OCI-LY3 (cell line): ENCODE measurements around the gene PKHD1.

Experiments used
- H2AFZ ChIP-seq: fragments of 200-600, 300-600 bp; shearing (Covaris generic); 2 replicates; pipeline ENCODE4 v1.6.0; 2014; ENCODE audit warnings: antibody characterized with exemption, low read depth, low read length
- H3K27ac ChIP-seq: fragments of 200-600, 300-600 bp; sonication (generic); 2 replicates; pipeline ENCODE4 v1.5.1; 2014; ENCODE audit warnings: mild to moderate bottlenecking, low read length, moderate library complexity, mixed read lengths
- H3K27me3 ChIP-seq: fragments of 200-600, 300-600 bp; sonication (generic); 2 replicates; pipeline ENCODE4 v1.6.1; 2014; ENCODE audit warnings: low read depth, low read length, mixed read lengths
- H3K36me3 ChIP-seq: fragments of 200-600, 300-600 bp; sonication (generic); replicated peaks from 2 replicates; pipeline ENCODE3; 2014; ENCODE audit warnings: low read depth, low read length, mixed read lengths
- H3K4me1 ChIP-seq: fragments of 300-600, 200-600 bp; sonication (generic); 2 replicates; pipeline ENCODE4 v1.6.1; 2014; ENCODE audit warnings: low read length, mixed read lengths
- H3K4me2 ChIP-seq: fragments of 200-600, 300-600 bp; sonication (generic); 2 replicates; pipeline ENCODE4 v1.6.1; 2014; ENCODE audit warnings: low read length, mixed read lengths
- H3K4me3 ChIP-seq: fragments of 300-600, 200-600 bp; sonication (generic); 2 replicates; pipeline ENCODE4 v1.5.1; 2014; ENCODE audit warnings: antibody characterized with exemption, mild to moderate bottlenecking, low read length, moderate library complexity
- H3K79me2 ChIP-seq: fragments of 300-600, 200-600 bp; shearing (Covaris generic); 2 replicates; pipeline ENCODE4 v1.6.1; 2014; ENCODE audit warnings: mild to moderate bottlenecking, low read length, mixed read lengths
- H3K9ac ChIP-seq: fragments of 300-600, 200-600 bp; shearing (Covaris generic); 2 replicates; pipeline ENCODE4 v1.6.0; 2014; ENCODE audit warnings: mild to moderate bottlenecking, low read length, moderate library complexity
- H3K9me3 ChIP-seq: fragments of 200-600, 300-600 bp; shearing (Covaris generic); 2 replicates; pipeline ENCODE4 v1.6.1; 2014; ENCODE audit warnings: low read length, mixed read lengths; ENCODE audit not compliant: insufficient read depth
- H4K20me1 ChIP-seq: fragments of 200-600, 300-600 bp; sonication (generic); 2 replicates; pipeline ENCODE4 v1.6.1; 2016; ENCODE audit warnings: low read length, mixed read lengths; ENCODE audit not compliant: insufficient read depth
- EZH2phosphoT487 ChIP-seq: fragments of 200-600 bp; shearing (Covaris generic); IDR thresholded peaks from 2 replicates; pipeline ENCODE4 v1.6.1; 2018; ENCODE audit warnings: antibody characterized with exemption, mixed run types, low read depth
- TF ChIP-seq, protein P1 (sequence below): fragments of 200-600, 300-600 bp; sonication (generic); IDR thresholded peaks from 2 replicates; pipeline ENCODE4 v1.5.1; 2014; ENCODE audit warnings: antibody characterized with exemption, low read length, low read depth

PKHD1 gene

DNA sequence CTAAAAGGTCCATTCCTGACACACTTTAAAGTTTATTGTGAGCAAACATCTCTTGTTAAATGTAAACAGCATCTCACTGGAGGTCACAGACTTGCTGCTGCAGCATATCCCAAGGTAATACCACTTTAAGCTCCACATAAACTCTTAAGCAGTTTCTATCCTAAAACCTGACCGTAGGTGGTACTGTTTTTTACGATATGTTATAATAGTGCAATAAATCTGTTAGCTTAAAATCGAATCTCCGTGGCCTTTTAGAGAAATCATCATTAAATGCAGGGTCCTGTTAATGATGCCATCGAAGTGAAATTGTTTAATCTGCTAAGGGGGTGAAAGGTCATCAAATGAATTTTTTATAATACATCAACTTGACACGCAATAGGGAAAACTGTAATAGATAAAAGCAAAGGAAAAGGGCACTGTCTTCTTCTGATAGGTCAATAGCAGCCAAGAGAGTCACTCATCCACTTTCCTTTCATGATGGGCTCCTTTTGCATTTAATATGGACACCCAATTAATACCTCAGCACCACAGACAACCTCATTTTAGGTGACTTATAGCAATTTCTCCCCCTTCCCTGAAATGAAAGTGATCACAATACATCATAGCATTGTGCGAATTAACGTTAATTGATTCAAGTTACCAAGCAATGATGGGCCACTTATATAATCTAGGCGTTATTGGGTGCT, 436.1 kb downstream of the PKHD1 start:
- Histone ChIP-seq H3K9me3 (no peaks in the 10 kb centered on the region), H3K4me1 (no peaks in the 10 kb centered on the region), H2AFZ (no peak overlapping the region), H3K4me3 (no peak overlapping the region), H3K36me3 (no peaks in the 10 kb centered on the region), H3K79me2 (no peaks in the 10 kb centered on the region), H4K20me1 (no peaks in the 10 kb centered on the region), H3K27me3 (no peaks in the 10 kb centered on the region), H3K27ac (no peak overlapping the region), H3K4me2 (no peak overlapping the region), H3K9ac (no peak overlapping the region)
- TF ChIP-seq EZH2phosphoT487, result no peak
- TF ChIP-seq, protein P1, sequence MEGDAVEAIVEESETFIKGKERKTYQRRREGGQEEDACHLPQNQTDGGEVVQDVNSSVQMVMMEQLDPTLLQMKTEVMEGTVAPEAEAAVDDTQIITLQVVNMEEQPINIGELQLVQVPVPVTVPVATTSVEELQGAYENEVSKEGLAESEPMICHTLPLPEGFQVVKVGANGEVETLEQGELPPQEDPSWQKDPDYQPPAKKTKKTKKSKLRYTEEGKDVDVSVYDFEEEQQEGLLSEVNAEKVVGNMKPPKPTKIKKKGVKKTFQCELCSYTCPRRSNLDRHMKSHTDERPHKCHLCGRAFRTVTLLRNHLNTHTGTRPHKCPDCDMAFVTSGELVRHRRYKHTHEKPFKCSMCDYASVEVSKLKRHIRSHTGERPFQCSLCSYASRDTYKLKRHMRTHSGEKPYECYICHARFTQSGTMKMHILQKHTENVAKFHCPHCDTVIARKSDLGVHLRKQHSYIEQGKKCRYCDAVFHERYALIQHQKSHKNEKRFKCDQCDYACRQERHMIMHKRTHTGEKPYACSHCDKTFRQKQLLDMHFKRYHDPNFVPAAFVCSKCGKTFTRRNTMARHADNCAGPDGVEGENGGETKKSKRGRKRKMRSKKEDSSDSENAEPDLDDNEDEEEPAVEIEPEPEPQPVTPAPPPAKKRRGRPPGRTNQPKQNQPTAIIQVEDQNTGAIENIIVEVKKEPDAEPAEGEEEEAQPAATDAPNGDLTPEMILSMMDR, result no peak

DNA sequence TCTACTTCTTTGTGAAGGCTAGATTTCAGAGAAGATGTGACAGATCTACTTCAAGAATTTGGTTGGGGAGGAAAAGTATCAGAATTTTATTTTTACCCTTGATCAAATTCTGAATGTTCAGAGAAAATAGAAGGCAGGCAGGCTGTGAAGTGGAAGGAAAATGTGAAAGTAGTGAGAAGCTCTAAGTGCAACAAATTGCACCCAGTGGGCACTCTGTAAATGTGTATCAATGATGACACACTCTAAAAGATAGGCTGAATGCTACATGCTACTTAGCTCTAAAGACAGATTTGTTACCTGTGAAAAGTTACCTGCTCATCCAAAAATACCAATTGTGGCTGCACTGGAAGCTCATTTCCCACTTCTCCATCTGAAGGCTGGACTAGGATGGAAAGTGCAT, 438.6 kb downstream of the PKHD1 start:
- Histone ChIP-seq H4K20me1 (no peaks in the 10 kb centered on the region), H3K79me2 (no peaks in the 10 kb centered on the region), H2AFZ (no peak overlapping the region), H3K4me1 (no peaks in the 10 kb centered on the region), H3K9ac (no peak overlapping the region), H3K9me3 (no peaks in the 10 kb centered on the region), H3K27ac (no peak overlapping the region), H3K27me3 (no peaks in the 10 kb centered on the region), H3K4me3 (no peak overlapping the region), H3K36me3 (no peaks in the 10 kb centered on the region), H3K4me2 (no peak overlapping the region)
- TF ChIP-seq, protein P1, result no peak
- no peak for TF ChIP-seq EZH2phosphoT487

DNA sequence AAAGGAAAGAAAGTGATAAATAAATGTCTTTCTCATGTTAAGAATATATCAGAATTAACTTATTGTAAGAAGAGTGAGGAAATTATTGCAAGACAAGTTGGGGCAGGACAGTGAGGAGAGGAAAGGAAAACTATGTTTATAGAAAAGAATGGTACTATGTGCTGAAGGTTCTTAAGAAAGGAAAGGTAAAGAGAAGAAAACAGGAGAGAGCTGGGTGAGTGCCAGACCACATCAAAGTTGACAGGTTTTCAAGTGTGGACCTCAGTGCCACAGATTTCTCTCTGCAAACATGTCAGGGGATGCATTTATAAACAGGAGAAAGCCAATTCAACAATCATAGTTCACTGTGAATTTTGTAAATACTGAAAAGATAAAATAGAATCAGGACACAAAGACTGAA, 439.2 kb downstream of the PKHD1 start:
- H3K9ac ChIP-seq, result no peak overlapping the region
- TF ChIP-seq EZH2phosphoT487, result no peak
- TF ChIP-seq, protein P1, result no peak
- H3K9me3 ChIP-seq, result no peaks in the 10 kb centered on the region
- no peaks in the 10 kb centered on the region for H3K27me3 ChIP-seq
- H3K4me2 ChIP-seq, result no peak overlapping the region
- no peaks in the 10 kb centered on the region for H3K4me1 ChIP-seq
- H3K79me2 ChIP-seq, result no peaks in the 10 kb centered on the region
- H3K36me3 ChIP-seq, result no peaks in the 10 kb centered on the region
- H3K27ac ChIP-seq, result no peak overlapping the region
- H2AFZ ChIP-seq, result no peak overlapping the region
- H4K20me1 ChIP-seq, result no peaks in the 10 kb centered on the region
- no peak overlapping the region for H3K4me3 ChIP-seq

DNA sequence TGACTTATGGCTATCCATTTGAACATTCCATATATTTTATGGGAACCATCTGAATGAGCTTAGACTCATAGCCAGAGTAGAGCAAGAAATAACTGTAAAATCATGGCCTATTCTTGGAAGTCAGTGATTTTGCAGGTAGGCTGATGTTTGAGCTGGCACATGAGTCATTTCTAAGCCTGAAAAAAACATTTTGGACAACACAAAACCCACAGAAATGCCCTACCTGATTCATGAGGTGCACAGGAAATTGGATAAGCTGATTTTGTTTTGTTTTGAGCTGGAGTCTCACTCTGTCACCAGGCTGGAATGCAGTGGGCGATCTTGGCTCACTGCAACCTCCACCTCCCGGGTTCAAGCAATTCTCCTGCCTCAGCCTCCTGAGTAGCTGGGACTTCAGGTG, 443.0 kb downstream of the PKHD1 start:
- Histone ChIP-seq H3K27ac (no peak overlapping the region), H3K27me3 (no peaks in the 10 kb centered on the region), H3K4me2 (no peak overlapping the region), H3K79me2 (no peaks in the 10 kb centered on the region), H3K36me3 (no peaks in the 10 kb centered on the region), H3K4me1 (no peaks in the 10 kb centered on the region), H2AFZ (no peak overlapping the region), H3K9me3 (no peaks in the 10 kb centered on the region), H4K20me1 (no peaks in the 10 kb centered on the region), H3K4me3 (no peak overlapping the region), H3K9ac (no peak overlapping the region)
- no peak for TF ChIP-seq EZH2phosphoT487
- TF ChIP-seq, protein P1, result no peak
